B cell (primary cell): ENCODE measurements around the gene AEN. TPM values are rescaled to one million over a fixed set of nuclear protein-coding genes. Genes with fewer than 3 reads are reported as not detected.

Experiments
- ATAC-seq: fragments of 200-7000 bp; cut with Tn5 transposase; one replicate; pipeline ENCODE4 v1.10.0; 2021; ENCODE audit warnings: low read depth, mild to moderate bottlenecking, moderate number of reproducible peaks, moderate library complexity
- CTCF ChIA-PET: fragments of 350-600 bp; sonication (Branson Sonifier 250); formaldehyde crosslinking; loops from one replicate; lab custom pipeline; 2021; ENCODE audit warnings: antibody characterized with exemption, inconsistent platforms; lab: Charles Lee
- POLR2A ChIA-PET: fragments of 350-600 bp; sonication (Branson Sonifier 250); formaldehyde crosslinking; loops from one replicate; lab custom pipeline; 2021; ENCODE audit warnings: antibody characterized with exemption; lab: Charles Lee
- DNase-seq: peaks from one replicate; pipeline ENCODE4 v3.0.0; 2013
- H2AFZ ChIP-seq: 2 replicates; pipeline ENCODE4 v1.6.1; 2012; ENCODE audit warnings: mild to moderate bottlenecking, low read depth, low read length; ENCODE audit not compliant: insufficient read depth, poor library complexity, severe bottlenecking
- H3K27ac ChIP-seq, 2 donors: 1 replicate in 1 of 2; 2 replicates in 1 of 2; pipeline ENCODE4 v1.5.1; 2012 to 2013; ENCODE audit warnings: low read length in 2 of 2, mild to moderate bottlenecking in 2 of 2, moderate library complexity in 1 of 2
- H3K27me3 ChIP-seq, 4 experiments: fragments of 200-600 bp in 1 of 4; sonication (generic) in 1 of 4; replicated peaks in 1 of 4; 1 replicate in 2 of 4; 2 replicates in 2 of 4; pipeline versions ENCODE4 v1.6.1 to v1.7.0; 2013 to 2016; ENCODE audit warnings: low read length in 3 of 4, mild to moderate bottlenecking in 2 of 4, mixed read lengths in 1 of 4, moderate library complexity in 1 of 4; ENCODE audit not compliant: insufficient read depth in 4 of 4, control insufficient read depth in 3 of 4; ENCODE audit errors: control extremely low read depth in 1 of 4
- H3K36me3 ChIP-seq, 2 experiments: replicated peaks in 1 of 2; 1 replicate in 1 of 2; 2 replicates in 1 of 2; pipeline versions ENCODE4 v1.6.1 to v1.7.1; 2013; ENCODE audit warnings: low read length in 1 of 2; ENCODE audit not compliant: insufficient read depth in 2 of 2, control insufficient read depth in 1 of 2; ENCODE audit errors: control extremely low read depth in 1 of 2, extremely low read depth in 1 of 2
- H3K4me1 ChIP-seq, 2 donors: fragments of 200-600 bp in 1 of 2; sonication (generic) in 1 of 2; 1 replicate in 1 of 2; 2 replicates in 1 of 2; pipeline versions ENCODE4 v1.5.1 to v1.6.1; 2013 to 2017; ENCODE audit warnings: low read length in 2 of 2; ENCODE audit not compliant: control insufficient read depth in 2 of 2, insufficient read depth in 2 of 2
- H3K4me2 ChIP-seq: replicated peaks from 2 replicates; pipeline ENCODE3; 2012; ENCODE audit warnings: mild to moderate bottlenecking, low read depth, low read length; ENCODE audit not compliant: poor library complexity, severe bottlenecking
- H3K4me3 ChIP-seq, 5 experiments: fragments of 200-600 bp in 1 of 5; sonication (generic) in 1 of 5; 1 replicate in 3 of 5; 2 replicates in 2 of 5; pipeline versions ENCODE4 v1.5.1 to v1.7.0; 2011 to 2016; ENCODE audit warnings: low read length in 4 of 5, mild to moderate bottlenecking in 4 of 5, low read depth in 2 of 5, control low read depth in 1 of 5, moderate library complexity in 1 of 5; ENCODE audit not compliant: insufficient read depth in 1 of 5; ENCODE audit errors: control extremely low read depth in 1 of 5, extremely low read depth in 1 of 5
- H3K79me2 ChIP-seq: fragments of 200-600 bp; sonication (generic); one replicate; pipeline ENCODE4 v1.6.0; 2016; ENCODE audit warnings: low read length; ENCODE audit not compliant: control insufficient read depth, insufficient read depth
- H3K9ac ChIP-seq: fragments of 200-600 bp; sonication (generic); 2 replicates; pipeline ENCODE4 v1.6.1; 2017; ENCODE audit warnings: mild to moderate bottlenecking, low read length, moderate library complexity
- H3K9me3 ChIP-seq, 3 donors: one replicate each; pipeline versions ENCODE4 v1.6.1 to v1.7.1; 2013; ENCODE audit warnings: low read length in 2 of 3; ENCODE audit not compliant: control insufficient read depth in 2 of 3, insufficient read depth in 1 of 3; ENCODE audit errors: control extremely low read depth in 1 of 3
- H4K20me1 ChIP-seq: 2 replicates; pipeline ENCODE4 v1.6.0; 2012; ENCODE audit warnings: mild to moderate bottlenecking, low read length; ENCODE audit not compliant: insufficient read depth, control insufficient read depth, poor library complexity, severe bottlenecking
- H3K27ac Mint-ChIP-seq: one replicate; pipeline ENCODE4 v1.8.0; 2021; ENCODE audit warnings: mixed read lengths
- H3K27me3 Mint-ChIP-seq: one replicate; pipeline ENCODE4 v1.8.0; 2021; ENCODE audit warnings: mixed read lengths
- H3K4me1 Mint-ChIP-seq: one replicate; pipeline ENCODE4 v1.8.0; 2021; ENCODE audit warnings: mixed read lengths
- H3K4me3 Mint-ChIP-seq: one replicate; pipeline ENCODE4 v1.8.0; 2021; ENCODE audit warnings: mixed read lengths
- H3K9me3 Mint-ChIP-seq: one replicate; pipeline ENCODE4 v1.8.0; 2022; ENCODE audit warnings: mixed read lengths; ENCODE audit not compliant: insufficient read depth
- EZH2 ChIP-seq: IDR thresholded peaks from 2 replicates; pipeline ENCODE4 v1.6.1; 2012; ENCODE audit warnings: borderline replicate concordance, low read depth, mild to moderate bottlenecking, moderate library complexity, low read length; ENCODE audit not compliant: insufficient read depth, poor library complexity, severe bottlenecking
- WGBS: methylation state at CpG from one replicate; pipeline ENCODE4 v1.1.5; 2013; ENCODE audit warnings: missing lambda C conversion rate; ENCODE audit not compliant: insufficient coverage; 5-methylcytosine and 5-hydroxymethylcytosine counted together
- intact Hi-C: fragments of 100-400 bp; cut with micrococcal nuclease; formaldehyde crosslinking; loops from one replicate; pipeline ENCODE4 v1.10.0; 2022
- polyA plus RNA-seq: library from polyadenylated mRNA; depleted of rRNA; stranded (reverse); fragments of >200 nt; gene quantifications from 2 replicates; pipeline ENCODE4 v1.2.3, GENCODE V29; 2012
- total RNA-seq, 2 donors: library from RNA; stranded (reverse); fragments of 120-200 nt in 1 of 2; gene quantifications; 1 replicate in 1 of 2; 2 replicates in 1 of 2; pipeline versions ENCODE4 v1.2.3 to v1.2.4, GENCODE V29; 2013 to 2022
- TF ChIP-seq, protein P1 (sequence below): fragments of 200-600 bp; IDR thresholded peaks from one replicate; pipeline ENCODE4 v1.8.0; 2022; ENCODE audit warnings: antibody characterized with exemption, mild to moderate bottlenecking

The AEN gene
- total and polyA plus RNA-seq, 2 donors (not counting 1 experiment from before 2014, with no cell fraction given) = 18.5 to 42.9 TPM

DNA sequence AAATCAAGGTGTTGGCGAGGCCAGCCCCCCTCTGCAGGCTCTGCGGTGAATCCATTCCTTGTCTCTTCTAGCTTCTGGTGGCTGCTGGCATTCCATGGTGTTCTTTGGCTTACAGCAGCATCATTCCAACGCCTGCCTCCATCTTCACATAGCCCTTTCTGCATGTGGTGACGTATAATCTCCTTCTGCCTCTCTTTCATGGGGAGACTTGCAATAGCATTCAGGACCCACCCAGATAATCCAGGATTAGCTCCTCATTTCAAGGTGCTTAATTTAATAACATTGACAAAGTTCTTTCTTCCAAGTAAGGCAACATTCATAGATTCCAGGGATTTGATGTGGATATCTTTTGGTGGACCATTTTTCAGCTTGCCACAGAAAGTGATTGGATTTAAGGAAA lies 53.5 kb downstream of the AEN start:
- no peak overlapping the region for H3K4me3 Mint-ChIP-seq
- no peak overlapping the region for H3K27ac Mint-ChIP-seq
- ATAC-seq (no peak), DNase-seq (no peak)
- no peaks in the 10 kb centered on the region for H3K4me1 Mint-ChIP-seq
- H3K79me2 ChIP-seq = no peaks in the 10 kb centered on the region
- H3K27ac ChIP-seq = no peak overlapping the region
- intact Hi-C loops = no loop called here
- no peaks in the 10 kb centered on the region for H3K4me1 ChIP-seq
- no peak overlapping the region for H3K9ac ChIP-seq
- no peaks in the 10 kb centered on the region for H3K27me3 ChIP-seq
- H3K4me3 ChIP-seq = no peak overlapping the region
- no peak overlapping the region for H3K4me2 ChIP-seq
- ChIA-PET POLR2A (no interaction called here), CTCF (interaction anchor here (1.3 kb wide), 1 partner anchor 50 kb away, joined by 4 read pairs; no protein-coding TSS in a partner anchor)
- H3K9me3 ChIP-seq = no peaks in the 10 kb centered on the region
- WGBS = 90% methylated on average over 4 of the region's 4 CpGs
- H3K27me3 Mint-ChIP-seq = peaks cover 22% of the 10 kb centered on the region
- no peaks in the 10 kb centered on the region for H3K9me3 Mint-ChIP-seq
- H2AFZ ChIP-seq = no peak overlapping the region
- no peaks in the 10 kb centered on the region for H4K20me1 ChIP-seq
- no peak for TF ChIP-seq EZH2
- TF ChIP-seq, protein P1, sequence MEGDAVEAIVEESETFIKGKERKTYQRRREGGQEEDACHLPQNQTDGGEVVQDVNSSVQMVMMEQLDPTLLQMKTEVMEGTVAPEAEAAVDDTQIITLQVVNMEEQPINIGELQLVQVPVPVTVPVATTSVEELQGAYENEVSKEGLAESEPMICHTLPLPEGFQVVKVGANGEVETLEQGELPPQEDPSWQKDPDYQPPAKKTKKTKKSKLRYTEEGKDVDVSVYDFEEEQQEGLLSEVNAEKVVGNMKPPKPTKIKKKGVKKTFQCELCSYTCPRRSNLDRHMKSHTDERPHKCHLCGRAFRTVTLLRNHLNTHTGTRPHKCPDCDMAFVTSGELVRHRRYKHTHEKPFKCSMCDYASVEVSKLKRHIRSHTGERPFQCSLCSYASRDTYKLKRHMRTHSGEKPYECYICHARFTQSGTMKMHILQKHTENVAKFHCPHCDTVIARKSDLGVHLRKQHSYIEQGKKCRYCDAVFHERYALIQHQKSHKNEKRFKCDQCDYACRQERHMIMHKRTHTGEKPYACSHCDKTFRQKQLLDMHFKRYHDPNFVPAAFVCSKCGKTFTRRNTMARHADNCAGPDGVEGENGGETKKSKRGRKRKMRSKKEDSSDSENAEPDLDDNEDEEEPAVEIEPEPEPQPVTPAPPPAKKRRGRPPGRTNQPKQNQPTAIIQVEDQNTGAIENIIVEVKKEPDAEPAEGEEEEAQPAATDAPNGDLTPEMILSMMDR = no peak
- H3K36me3 ChIP-seq = no peaks in the 10 kb centered on the region

DNA sequence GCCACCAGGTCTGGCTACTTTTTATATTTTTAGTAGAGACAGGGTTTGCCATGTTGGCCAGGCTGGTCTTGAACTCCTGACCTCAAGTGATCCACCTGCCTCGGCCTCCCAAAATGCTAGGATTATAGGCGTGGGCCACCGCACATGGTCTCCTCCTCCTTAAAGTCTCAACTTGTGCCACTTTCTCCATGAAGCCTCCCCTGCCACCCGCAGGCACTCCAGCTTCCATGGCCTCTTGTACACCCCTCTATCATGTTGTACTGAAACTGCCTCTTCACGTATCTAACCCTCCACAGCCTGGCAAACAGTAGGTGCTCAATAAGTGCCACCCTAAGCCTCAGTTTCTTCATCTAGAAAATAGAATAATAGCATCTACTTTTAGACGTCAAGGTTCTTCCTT lies 57.6 kb downstream of the AEN start:
- H2AFZ ChIP-seq = no peak overlapping the region
- no peak overlapping the region for H3K27ac ChIP-seq
- H4K20me1 ChIP-seq = no peaks in the 10 kb centered on the region
- H3K27me3 ChIP-seq = no peaks in the 10 kb centered on the region
- intact Hi-C loops = no loop called here
- no peak for TF ChIP-seq EZH2
- TF ChIP-seq, protein P1 = no peak
- Mint-ChIP-seq H3K9me3 (no peaks in the 10 kb centered on the region), H3K27ac (no peak overlapping the region), H3K4me1 (peaks cover 7% of the 10 kb centered on the region), H3K4me3 (no peak overlapping the region), H3K27me3 (peaks cover 3% of the 10 kb centered on the region)
- no peak for DNase-seq
- ChIA-PET CTCF (no interaction called here), POLR2A (interaction anchor here (0.7 kb wide), 1 partner anchor 143 kb away, joined by 3 read pairs; no protein-coding TSS in a partner anchor)
- no peak for ATAC-seq
- no peak overlapping the region for H3K4me3 ChIP-seq
- WGBS = 100% methylated on average over 4 of the region's 6 CpGs
- peaks cover 0 to 2% (median 0%) of the 10 kb centered on the region in 3 donors for H3K9me3 ChIP-seq
- no peaks in the 10 kb centered on the region for H3K36me3 ChIP-seq
- H3K4me2 ChIP-seq = no peak overlapping the region
- H3K9ac ChIP-seq = no peak overlapping the region
- peaks cover 6 to 8% of the 10 kb centered on the region in 2 donors for H3K4me1 ChIP-seq
- H3K79me2 ChIP-seq = no peaks in the 10 kb centered on the region
